HG03196 (cell line): ENCODE results near the gene DPPA5.
A peak's percentile ranks its signal among the peaks of the same experiment; 100 is the strongest.
"Not testable (repeated sequence)": the region's sequence is repeated elsewhere in the genome, so short reads cannot be mapped to it uniquely, and the experiment has no call there.

Source experiments
- ATAC-seq: cut with Tn5 transposase; IDR thresholded peaks from one replicate; pipeline ENCODE4 v1.9.1; 2021; ENCODE audit not compliant: unreplicated experiment

DPPA5 gene

DNA sequence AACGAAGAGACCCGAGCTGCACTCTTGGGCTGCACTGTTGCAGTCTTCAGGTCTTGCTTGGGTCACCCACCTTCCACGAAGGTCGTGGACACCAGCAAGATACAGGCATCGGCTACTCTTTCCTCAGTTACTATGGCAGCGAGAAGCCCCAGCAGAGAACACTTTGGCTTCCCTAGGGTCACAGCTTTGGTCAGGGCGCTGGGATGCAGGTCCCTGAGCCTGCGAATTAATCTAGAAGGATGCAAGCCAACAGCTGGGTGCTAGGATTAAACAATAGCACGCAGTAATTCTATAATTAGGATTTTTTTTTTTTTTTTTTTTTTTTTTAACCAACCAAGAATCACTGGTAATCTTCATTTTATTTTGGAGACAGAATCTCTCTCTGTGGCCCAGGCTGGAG, 10.5 kb upstream of the DPPA5 start:
- no peak for ATAC-seq

GRCh38 chr6:73364121-73364520, 10.0 kb upstream of the DPPA5 start:
- ATAC-seq = no peak

GRCh38 chr6:73363537-73363875, 9.4 kb upstream of the DPPA5 start:
- ATAC-seq = no peak

GRCh38 chr6:73362869-73363536, 8.9 kb upstream of the DPPA5 start:
- ATAC-seq = no peak

GRCh38 chr6:73362358-73362757, 8.3 kb upstream of the DPPA5 start, which contains the start of gene KHDC3L:
KHDC3L (plus strand) TSS chr6:73362658; CDS start chr6:73362730, 72 bp downstream.
- ATAC-seq = no peak

DNA sequence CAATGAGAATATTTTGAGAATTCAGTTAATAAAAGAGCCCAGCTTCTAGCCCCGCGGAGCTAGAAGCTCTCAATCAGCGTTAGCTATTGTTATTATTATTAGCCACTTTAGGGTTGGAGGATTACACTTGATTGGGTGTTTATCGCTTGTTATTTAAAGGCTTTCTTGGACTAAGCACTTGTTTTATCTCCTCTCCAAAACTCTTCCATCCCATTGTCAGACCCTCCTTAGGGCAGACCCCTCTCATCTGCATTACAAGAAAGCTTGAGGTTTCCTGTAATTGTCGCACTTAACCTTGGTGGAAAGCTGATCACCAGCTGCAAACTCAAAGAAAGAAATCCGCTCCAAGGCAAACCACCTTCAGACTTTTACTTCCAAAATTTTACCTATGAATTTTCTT, 4.8 kb downstream of the DPPA5 start:
- no peak for ATAC-seq

- no peak for ATAC-seq
Measured at GRCh38 chr6:73348550-73349204, 5.4 kb downstream of the DPPA5 start.

DNA sequence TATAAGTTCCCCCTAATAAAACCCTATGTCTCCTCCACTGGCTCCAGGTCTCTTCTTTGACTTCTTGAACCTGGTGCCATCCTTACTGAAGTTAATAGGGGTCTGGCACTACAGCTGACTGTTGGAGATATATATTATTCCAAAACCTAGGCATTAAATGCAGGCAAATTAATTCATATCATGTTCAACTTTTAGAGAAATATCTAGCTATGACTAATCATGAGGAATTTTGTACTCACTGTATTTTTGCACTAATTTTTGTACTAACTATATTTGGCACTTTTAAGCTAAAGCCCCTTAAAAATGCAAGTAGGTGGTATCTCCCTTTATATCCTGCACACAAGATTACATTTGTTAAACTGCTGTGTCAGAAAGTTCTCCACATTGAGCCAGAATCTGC, 10.9 kb downstream of the DPPA5 start:
- no peak for ATAC-seq

DNA sequence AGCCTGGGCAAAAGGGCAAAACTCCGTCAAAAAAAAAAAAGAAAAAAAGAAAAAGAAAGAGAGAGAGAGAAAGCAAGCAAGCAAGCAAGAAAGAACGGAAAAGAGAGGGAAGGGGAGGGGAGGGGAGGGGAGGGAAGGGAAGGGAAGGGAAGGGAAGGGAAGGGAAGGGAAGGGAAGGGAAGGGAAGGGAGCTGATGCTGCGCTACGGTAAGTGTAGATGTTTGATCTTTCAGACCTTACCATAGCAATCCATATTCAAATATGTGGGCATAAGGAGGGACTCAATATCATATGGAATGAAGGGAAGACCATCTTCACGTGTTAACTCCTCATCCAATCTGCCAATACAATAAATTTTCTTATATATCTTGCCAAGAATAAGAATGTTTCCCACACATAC, 11.9 kb downstream of the DPPA5 start:
- ATAC-seq = no peak

- no peak for ATAC-seq
Measured at GRCh38 chr6:73341335-73341734, 12.7 kb downstream of the DPPA5 start.

- no peak for ATAC-seq
Measured at GRCh38 chr6:73340048-73340447, 14.0 kb downstream of the DPPA5 start.

GRCh38 chr6:73339340-73339739, 14.7 kb downstream of the DPPA5 start:
- no peak for ATAC-seq

DNA sequence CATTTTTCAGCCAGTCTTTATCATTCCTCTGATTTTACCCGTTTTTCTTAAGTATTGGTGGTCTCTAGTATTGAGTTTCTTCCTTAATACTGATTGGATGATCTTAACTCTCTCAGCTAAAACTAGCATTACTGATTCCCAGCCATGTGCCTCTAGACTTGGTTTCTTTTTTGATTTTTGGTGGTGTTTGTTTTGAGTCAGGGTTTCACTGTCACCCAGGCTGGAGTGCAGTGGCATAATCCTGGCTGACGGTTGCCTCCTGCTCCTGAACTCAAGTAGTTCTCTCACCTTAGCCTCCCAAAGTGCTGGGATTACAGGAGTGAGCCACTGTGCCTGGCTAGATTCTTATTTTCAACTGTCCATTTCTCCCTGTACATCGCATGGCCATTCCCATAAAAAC, 24.9 kb downstream of the DPPA5 start:
- no peak for ATAC-seq

- ATAC-seq = no peak
Measured at GRCh38 chr6:73328790-73329189, 25.3 kb downstream of the DPPA5 start.

- no peak for ATAC-seq
Measured at GRCh38 chr6:73325656-73326055, 28.4 kb downstream of the DPPA5 start.

GRCh38 chr6:73323323-73323722, 30.8 kb downstream of the DPPA5 start:
- ATAC-seq = no peak

DNA sequence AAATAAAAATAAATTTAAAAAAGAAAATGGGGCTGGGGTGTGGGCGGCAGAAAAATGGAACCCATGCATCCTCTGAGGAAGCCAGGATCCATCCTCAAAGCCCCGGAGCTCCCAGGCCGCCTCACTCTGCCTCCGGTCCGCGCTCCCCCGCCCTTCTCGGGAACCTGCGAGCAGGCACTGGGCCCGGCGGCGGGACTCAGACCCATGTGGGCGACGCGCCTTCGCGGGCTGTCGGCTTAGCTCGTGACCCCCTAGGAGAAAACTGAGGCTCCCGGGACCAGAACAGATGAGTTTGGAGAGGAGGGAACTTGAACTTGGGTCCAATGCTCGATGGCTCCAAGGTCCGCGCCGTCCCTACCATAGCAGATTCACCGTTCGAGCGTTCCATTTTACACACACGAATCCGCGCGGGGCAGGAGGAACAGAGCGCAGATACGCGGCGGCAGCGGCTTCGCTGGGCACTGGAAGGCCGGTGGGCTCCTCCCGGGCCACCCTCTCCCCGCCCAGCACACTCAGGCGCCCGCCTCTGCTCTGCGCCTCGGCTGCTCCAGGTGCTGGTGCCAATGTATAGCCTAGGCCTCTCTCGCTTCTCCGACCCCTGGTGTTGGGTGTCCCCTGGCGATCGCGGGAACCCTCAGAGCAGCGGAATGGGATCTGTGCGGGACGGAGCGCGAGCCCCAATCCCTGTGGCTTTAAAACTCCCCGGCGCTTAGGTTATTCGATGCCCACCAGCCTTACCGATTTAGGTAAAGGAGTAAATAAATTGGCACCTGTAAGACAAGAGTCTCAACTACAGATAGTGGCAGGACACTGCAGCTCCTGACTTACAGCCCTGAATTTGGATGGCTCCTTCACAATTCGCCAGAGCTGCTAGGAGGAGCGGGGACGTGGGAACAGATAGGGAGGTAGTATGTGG, 39.2 kb downstream of the DPPA5 start:
- ATAC-seq = no peak

GRCh38 chr6:73310503-73310845, 43.6 kb downstream of the DPPA5 start:
- ATAC-seq = not testable (repeated sequence)

DNA sequence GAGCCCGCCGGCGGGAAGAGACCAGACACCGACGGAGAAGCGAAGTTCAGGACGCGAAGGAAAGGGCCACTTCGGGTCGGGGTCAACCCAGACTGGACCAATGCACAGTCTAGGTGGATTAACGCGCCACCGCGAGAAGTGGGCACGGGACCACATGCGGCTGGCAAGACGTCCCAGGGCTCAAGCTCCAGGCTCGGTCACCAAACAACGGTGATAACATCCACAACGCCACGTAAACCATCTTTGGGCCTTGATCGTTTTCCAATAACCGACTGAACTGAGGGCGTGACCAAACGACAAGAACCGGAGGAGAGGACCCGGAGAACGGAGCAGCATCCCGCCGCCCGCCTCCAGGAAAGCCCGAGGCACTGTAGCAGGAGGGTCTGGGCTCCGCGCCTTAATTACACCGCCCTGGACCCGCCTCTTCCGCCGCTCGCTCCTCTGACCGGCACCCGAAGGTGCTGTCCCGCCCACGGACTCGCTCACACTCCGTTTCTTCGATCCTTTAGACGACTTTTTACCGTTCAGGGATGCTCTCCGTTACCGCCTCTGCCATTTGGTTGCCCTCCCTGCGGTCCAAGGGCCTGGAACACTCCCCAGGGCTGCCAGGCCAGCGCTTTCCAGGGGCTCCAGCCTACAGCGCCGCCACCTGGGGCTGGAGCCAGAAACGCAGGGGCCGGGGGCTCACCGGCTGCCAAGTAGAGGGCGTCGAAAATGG, 44.1 kb downstream of the DPPA5 start:
- peak; percentile 98 for ATAC-seq

DNA sequence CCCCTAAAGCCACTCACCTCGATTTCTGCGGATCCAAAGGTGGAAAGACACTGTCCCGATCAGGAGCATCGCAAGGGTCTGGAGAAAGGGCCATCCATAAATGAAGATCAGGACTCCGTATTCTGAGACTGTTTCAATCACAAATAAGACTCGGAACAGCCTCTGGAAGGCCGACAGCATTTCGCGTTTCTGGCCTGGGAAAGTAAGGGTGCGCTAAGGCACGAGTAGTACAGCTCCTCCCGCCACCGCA, 44.6 kb downstream of the DPPA5 start:
- ATAC-seq = no peak

- ATAC-seq = no peak
Measured at GRCh38 chr6:73308712-73309534, 45.2 kb downstream of the DPPA5 start.
